GM10266 (cell line): Measurements from ENCODE around the gene LIN7B.
A peak's percentile ranks its signal among the peaks of the same experiment; 100 is the strongest.

Source experiments
- DNase-seq: peaks from one replicate; pipeline ENCODE4 v3.0.0; 2012; ENCODE audit errors: extremely low spot score
- CTCF ChIP-seq: IDR thresholded peaks from 2 replicates; pipeline ENCODE4 v1.5.1; 2012; ENCODE audit warnings: mild to moderate bottlenecking, low read depth; ENCODE audit not compliant: control insufficient read depth, insufficient read depth; ENCODE audit errors: missing control alignments

LIN7B gene

GRCh38 chr19:49113762-49114629, at the start of gene LIN7B:
TSS of gene LIN7B (plus strand) at chr19:49114370. CDS start at chr19:49114405, 35 bp downstream.
- DNase-seq, result peak; percentile 97
- TF ChIP-seq CTCF, result peak; percentile 78

- TF ChIP-seq CTCF, result no peak
- DNase-seq, result peak; percentile 62
Measured at GRCh38 chr19:49064768-49065611, 49.2 kb upstream of the LIN7B start, which contains the start of gene NTF4. TSS of gene NTF4 (minus strand) at chr19:49064818. CDS start at chr19:49061997, 2,821 bp downstream.

- TF ChIP-seq CTCF, result no peak
Measured at GRCh38 chr19:49065905-49066512, 48.2 kb upstream of the LIN7B start.

GRCh38 chr19:49067554-49067953, 46.6 kb upstream of the LIN7B start:
- DNase-seq, result peak; percentile 19
- TF ChIP-seq CTCF, result no peak

More at GRCh38 chr19:49065905-49066512, 48.2 kb upstream of the LIN7B start:
- peak; percentile 22 for DNase-seq

- no peak for DNase-seq
- no peak for TF ChIP-seq CTCF
Measured at GRCh38 chr19:49069026-49069425, 45.1 kb upstream of the LIN7B start.

GRCh38 chr19:49070416-49070815, 43.8 kb upstream of the LIN7B start:
- DNase-seq, result no peak

More at GRCh38 chr19:49070416-49070815, 43.8 kb upstream of the LIN7B start:
- no peak for TF ChIP-seq CTCF
